ENCODE measurements around the gene ARL5A.

ARL5A gene

GRCh38 chr2:151840216-151841046 lies 12.2 kb upstream of the ARL5A start:
- DNase-seq = no peak

- DNase-seq = no peak
Measured at GRCh38 chr2:151837926-151838325, 9.7 kb upstream of the ARL5A start.

GRCh38 chr2:151833984-151834383 lies 5.8 kb upstream of the ARL5A start:
- DNase-seq = no peak

GRCh38 chr2:151830961-151831360 lies 2.7 kb upstream of the ARL5A start:
- DNase-seq = no peak

GRCh38 chr2:151828890-151829324 lies 686 bp upstream of the ARL5A start:
- no peak for DNase-seq

GRCh38 chr2:151827564-151828142 lies 568 bp downstream of the ARL5A start:
- DNase-seq = no peak

- DNase-seq = no peak
Measured at GRCh38 chr2:151826737-151827157, 1.5 kb downstream of the ARL5A start.

GRCh38 chr2:151824886-151825285 lies 3.3 kb downstream of the ARL5A start:
- DNase-seq = no peak

- DNase-seq = no peak
Measured at GRCh38 chr2:151823651-151824050, 4.6 kb downstream of the ARL5A start.

- no peak for DNase-seq
Measured at GRCh38 chr2:151819920-151820319, 8.3 kb downstream of the ARL5A start.

GRCh38 chr2:151817929-151818328 lies 10.3 kb downstream of the ARL5A start:
- no peak for DNase-seq

- no peak for DNase-seq
Measured at GRCh38 chr2:151816843-151817242, 11.4 kb downstream of the ARL5A start.

- no peak for DNase-seq
Measured at GRCh38 chr2:151815821-151816489, 12.3 kb downstream of the ARL5A start.

GRCh38 chr2:151810489-151810888 lies 17.7 kb downstream of the ARL5A start:
- no peak for DNase-seq

GRCh38 chr2:151809073-151809383 lies 19.2 kb downstream of the ARL5A start:
- DNase-seq = no peak

GRCh38 chr2:151808258-151809072 lies 19.8 kb downstream of the ARL5A start:
- peak; percentile 1 for DNase-seq

GRCh38 chr2:151805961-151806360 lies 22.3 kb downstream of the ARL5A start:
- no peak for DNase-seq

GRCh38 chr2:151805343-151805742 lies 22.9 kb downstream of the ARL5A start:
- DNase-seq = no peak

GRCh38 chr2:151803811-151804210 lies 24.4 kb downstream of the ARL5A start:
- no peak for DNase-seq

- no peak for DNase-seq
Measured at GRCh38 chr2:151802315-151802714, 25.9 kb downstream of the ARL5A start.

GRCh38 chr2:151799886-151800292 lies 28.3 kb downstream of the ARL5A start:
- DNase-seq = no peak

- no peak for DNase-seq
Measured at GRCh38 chr2:151796774-151797173, 31.4 kb downstream of the ARL5A start.

GRCh38 chr2:151795646-151796240 lies 32.5 kb downstream of the ARL5A start:
- DNase-seq = no peak
